Measurements from ENCODE around the gene BUB1B.

DNA sequence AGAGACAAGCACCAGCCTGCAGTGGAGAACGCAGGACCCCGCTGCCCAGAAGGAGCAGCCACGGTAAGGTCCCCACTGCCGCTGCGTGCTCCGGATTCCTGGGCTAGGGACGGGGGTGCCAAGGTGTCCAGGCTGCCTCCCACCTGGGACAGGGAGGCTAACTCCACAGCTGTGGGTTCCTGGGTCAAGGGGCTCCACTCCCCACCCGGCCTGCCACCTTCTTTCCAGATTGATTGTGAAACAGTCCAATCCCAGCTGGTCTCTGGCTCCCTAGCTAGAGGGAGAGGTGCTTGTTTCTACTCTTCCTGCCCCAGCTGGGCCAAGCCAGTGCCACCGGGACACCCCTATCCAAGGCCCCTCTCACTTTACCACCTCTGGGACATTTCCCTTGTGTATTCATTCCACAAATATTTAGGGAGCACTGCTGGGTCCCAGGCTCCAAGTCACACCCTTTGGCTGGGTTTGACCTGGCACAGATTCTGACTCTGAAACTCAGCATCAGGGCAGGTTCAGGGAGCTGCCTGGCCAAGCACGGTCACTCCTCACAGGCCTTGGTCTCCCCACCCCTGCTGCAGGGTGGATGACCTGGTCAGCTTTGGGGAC lies 79.9 kb downstream of the BUB1B start:
- TF ChIP-seq, protein P1, sequence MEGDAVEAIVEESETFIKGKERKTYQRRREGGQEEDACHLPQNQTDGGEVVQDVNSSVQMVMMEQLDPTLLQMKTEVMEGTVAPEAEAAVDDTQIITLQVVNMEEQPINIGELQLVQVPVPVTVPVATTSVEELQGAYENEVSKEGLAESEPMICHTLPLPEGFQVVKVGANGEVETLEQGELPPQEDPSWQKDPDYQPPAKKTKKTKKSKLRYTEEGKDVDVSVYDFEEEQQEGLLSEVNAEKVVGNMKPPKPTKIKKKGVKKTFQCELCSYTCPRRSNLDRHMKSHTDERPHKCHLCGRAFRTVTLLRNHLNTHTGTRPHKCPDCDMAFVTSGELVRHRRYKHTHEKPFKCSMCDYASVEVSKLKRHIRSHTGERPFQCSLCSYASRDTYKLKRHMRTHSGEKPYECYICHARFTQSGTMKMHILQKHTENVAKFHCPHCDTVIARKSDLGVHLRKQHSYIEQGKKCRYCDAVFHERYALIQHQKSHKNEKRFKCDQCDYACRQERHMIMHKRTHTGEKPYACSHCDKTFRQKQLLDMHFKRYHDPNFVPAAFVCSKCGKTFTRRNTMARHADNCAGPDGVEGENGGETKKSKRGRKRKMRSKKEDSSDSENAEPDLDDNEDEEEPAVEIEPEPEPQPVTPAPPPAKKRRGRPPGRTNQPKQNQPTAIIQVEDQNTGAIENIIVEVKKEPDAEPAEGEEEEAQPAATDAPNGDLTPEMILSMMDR (IDR thresholded peaks at IDR 0.05): no peak
- TF ChIP-seq ZFX (IDR thresholded peaks at IDR 0.05; ENCODE audit: borderline replicate concordance): no peak
